Measurements from ENCODE around the gene DNAL4.
A peak's percentile ranks its signal among the peaks of the same experiment; 100 is the strongest.

The DNAL4 gene

GRCh38 chr22:38826801-38827200, 32.9 kb upstream of the DNAL4 start:
- no peak for DNase-seq (ENCODE audit: extremely low read depth, low read depth)
- no peak for TF ChIP-seq CTCF (IDR thresholded peaks at IDR 0.05; ENCODE audit: low read depth, low read length)

DNA sequence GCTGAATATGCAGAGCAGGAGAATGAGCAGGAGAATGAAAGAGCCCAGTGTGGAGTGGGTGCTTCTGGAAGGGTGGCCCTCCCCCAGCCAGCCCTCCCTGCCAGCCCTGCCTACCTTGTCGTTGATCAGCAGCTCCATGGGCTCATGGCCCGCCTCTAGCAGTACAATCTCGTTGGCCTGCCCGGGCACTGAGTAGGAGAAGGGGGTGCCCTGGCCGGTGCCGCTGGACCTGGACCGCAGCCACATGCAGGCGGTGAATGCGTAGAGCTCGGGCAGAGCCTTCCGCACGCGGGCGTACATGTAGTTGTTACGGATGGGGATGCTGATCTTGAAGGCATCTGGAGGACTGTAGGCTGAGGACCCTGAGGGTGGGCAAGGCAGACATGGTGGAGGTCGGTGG, 32.4 kb upstream of the DNAL4 start:
- no peak for TF ChIP-seq CTCF (IDR thresholded peaks at IDR 0.05; ENCODE audit: low read depth, low read length)
- DNase-seq (ENCODE audit: extremely low read depth, low read depth) = no peak

GRCh38 chr22:38824585-38824984, 30.6 kb upstream of the DNAL4 start:
- DNase-seq (ENCODE audit: extremely low read depth, low read depth) = peak; percentile 28
- peak; percentile 46 for TF ChIP-seq CTCF (IDR thresholded peaks at IDR 0.05; ENCODE audit: low read depth, low read length)

DNA sequence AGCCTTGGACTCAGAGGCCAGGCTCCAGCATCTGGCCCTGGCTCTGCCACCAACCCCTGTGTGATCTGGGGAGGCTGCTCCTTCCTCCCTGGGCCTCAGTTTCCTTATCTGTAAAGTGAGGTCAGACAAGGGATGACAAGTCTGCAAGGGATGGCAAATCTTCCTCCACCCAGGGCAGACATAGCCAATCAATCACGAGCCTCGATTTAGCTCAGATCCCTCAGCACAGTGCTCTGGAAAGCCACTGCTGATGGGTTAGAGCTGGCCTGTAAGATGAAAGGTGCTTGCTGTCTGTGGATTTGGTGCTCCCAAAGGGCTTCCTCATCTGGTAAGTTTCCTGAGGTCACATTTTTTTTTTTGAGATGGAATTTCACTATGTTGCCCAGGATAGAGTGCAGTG, 29.7 kb upstream of the DNAL4 start:
- TF ChIP-seq CTCF (IDR thresholded peaks at IDR 0.05; ENCODE audit: low read depth, low read length) = no peak
- no peak for DNase-seq (ENCODE audit: extremely low read depth, low read depth)

GRCh38 chr22:38823076-38823475, 29.1 kb upstream of the DNAL4 start:
- TF ChIP-seq CTCF (IDR thresholded peaks at IDR 0.05; ENCODE audit: low read depth, low read length) = no peak
- no peak for DNase-seq (ENCODE audit: extremely low read depth, low read depth)

DNA sequence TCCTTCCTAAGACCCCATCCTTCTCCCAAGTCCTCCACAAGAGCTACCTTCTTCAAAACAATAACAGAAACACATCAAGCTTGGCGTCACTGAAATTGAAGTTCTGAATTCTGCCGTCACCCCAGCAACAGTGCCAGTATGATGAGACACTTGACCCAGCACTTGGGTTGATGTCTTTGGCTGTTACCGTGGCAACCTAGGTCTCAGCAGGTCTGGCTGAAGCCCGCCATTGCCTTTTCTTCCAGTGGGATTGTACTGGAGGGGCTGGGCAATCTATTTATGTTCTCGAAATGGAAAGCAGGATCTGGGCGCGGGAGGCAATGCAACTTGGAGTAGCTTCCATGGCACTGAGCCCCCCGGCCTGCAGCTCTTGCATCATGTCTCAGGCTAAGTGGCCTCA, 26.1 kb upstream of the DNAL4 start:
- no peak for DNase-seq (ENCODE audit: extremely low read depth, low read depth)
- TF ChIP-seq CTCF (IDR thresholded peaks at IDR 0.05; ENCODE audit: low read depth, low read length) = no peak

- no peak for DNase-seq (ENCODE audit: extremely low read depth, low read depth)
- TF ChIP-seq CTCF (IDR thresholded peaks at IDR 0.05; ENCODE audit: low read depth, low read length) = no peak
These were observed 25.5 kb upstream of the DNAL4 start for GRCh38 chr22:38819387-38819940.
